Peyer's patch (tissue), 4 donors: ENCODE measurements around the gene CORO1C. TPM values are rescaled to one million over a fixed set of nuclear protein-coding genes. Genes with fewer than 3 reads are reported as not detected.

Experiments used
- DNase-seq, 3 donors: peaks; one replicate each; pipeline ENCODE4 v3.0.0-alpha.2; 2017 to 2019
- H3K27ac ChIP-seq, 4 donors: fragments of 200-600 bp; sonication (generic); one replicate each; pipeline ENCODE4 v1.5.1; 2016 to 2019
- H3K27me3 ChIP-seq, 2 donors: fragments of 200-600 bp; sonication (generic); one replicate each; pipeline ENCODE4 v1.5.1; 2019
- H3K36me3 ChIP-seq, 3 donors: fragments of 200-600 bp; sonication (generic); one replicate each; pipeline ENCODE4 v1.5.1; 2016 to 2019
- H3K4me1 ChIP-seq, 4 donors: fragments of 200-600 bp; sonication (generic); one replicate each; pipeline ENCODE4 v1.5.1; 2016 to 2019
- H3K4me3 ChIP-seq, 4 donors: fragments of 200-600 bp; sonication (generic); 1 replicate in 3 of 4; 2 replicates in 1 of 4; pipeline ENCODE4 v1.5.1; 2016 to 2019; ENCODE audit warnings: mild to moderate bottlenecking in 1 of 4
- H3K9me3 ChIP-seq, 4 donors: fragments of 200-600 bp; sonication (generic); one replicate each; pipeline ENCODE4 v1.5.1; 2016 to 2019; ENCODE audit warnings: mild to moderate bottlenecking in 1 of 4
- POLR2A ChIP-seq, 2 donors: fragments of 450-650 bp; IDR thresholded peaks; one replicate each; pipeline ENCODE4 v1.5.1; 2017; ENCODE audit warnings: antibody characterized with exemption in 2 of 2, mild to moderate bottlenecking in 2 of 2, moderate library complexity in 2 of 2
- total RNA-seq, 4 donors: library from RNA; depleted of rRNA; stranded (reverse); fragments of >200 nt; gene quantifications; one replicate each; pipeline ENCODE4 v1.1.0, GENCODE V29; 2016
- TF ChIP-seq, protein P1 (sequence below), 6 experiments: fragments of 450-650 bp in 4 of 6; fragments of 200-600 bp in 2 of 6; sonication (generic) in 1 of 6; IDR thresholded peaks; one replicate each; pipeline ENCODE4 v1.5.1; 2017 to 2019; ENCODE audit warnings: antibody characterized with exemption in 6 of 6, mild to moderate bottlenecking in 3 of 6, moderate library complexity in 1 of 6

Gene CORO1C
- total RNA-seq, 4 donors from 2014 or later: 76.3 to 144 (median 87.4) TPM

DNA sequence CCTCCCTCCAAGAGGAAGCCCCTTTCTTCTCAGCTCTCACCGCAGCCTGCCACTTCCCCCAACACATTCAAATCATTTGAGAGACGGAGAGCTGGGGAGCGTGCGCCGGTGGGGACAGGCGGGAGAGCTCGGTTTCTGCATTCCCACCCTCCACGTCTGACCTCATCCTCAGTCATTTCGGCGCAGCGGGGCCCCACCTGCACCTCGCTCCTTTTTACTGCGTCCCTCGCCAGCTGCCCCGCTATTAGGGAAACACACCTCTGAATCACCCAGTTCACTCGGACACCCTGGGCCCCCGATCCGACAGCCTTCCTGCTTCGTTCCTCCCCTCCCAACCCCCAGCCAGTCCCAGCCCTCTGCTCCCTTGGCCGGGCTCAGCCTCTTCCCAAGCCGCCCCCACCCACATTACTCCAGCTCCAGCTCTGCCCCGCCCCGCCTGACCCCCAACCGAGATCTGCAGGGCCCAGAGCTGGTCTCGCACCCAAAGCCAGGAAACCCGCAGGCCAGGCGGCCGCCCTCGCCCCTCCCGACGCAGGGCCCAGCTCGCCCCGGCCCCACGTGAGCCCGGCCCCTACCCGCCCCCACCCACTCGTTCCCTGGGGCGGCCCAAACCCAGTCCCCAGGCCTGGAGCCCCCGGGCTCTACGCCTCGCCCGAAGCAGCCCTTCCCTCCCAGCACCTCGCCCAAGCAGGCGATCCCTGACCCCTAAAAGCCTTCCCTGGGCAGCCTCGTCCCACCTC is 783 bp downstream of the CORO1C start:
- peaks cover 0 to 47% (median 3%) of the 10 kb centered on the region in 4 donors for H3K4me1 ChIP-seq
- H3K27ac ChIP-seq: peak overlapping the region; percentile 92 to 99 (median 94)

DNA sequence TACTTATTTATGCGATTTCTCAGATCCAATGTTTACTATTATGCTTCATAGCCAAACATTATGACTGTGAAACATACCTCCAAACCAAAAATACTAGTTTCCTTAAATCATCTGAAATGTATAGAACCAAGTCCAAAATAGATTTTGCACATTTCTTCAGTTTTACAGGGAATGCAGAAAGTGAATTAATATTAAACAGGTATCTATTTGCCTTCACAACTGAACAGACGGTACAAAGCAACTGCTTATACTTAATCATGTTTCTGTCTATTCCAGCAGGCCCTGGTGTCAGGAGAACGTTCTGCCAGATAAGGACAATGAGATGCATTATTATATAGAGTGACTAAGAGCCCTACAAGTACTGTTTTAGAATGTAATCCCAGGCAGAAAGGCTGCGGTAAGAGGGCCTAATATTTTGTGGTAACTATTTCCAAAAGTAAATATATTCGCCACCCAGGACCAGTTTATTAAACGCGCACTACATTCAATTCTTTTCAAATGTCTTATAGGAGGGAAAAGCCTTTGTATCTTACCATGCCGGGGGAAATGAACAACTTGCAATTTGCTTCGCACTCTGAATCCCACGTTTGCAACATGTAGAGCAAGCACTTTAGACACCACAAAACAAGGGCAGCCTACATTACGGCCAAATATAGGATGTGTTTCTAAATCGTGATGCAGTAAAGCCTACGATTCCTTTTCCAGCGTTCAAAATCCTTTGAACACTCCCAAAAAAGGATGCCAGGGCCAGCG is 1.5 kb downstream of the CORO1C start:
- no peak for DNase-seq
- H3K36me3 ChIP-seq: no peaks in the 10 kb centered on the region
- H3K27ac ChIP-seq: peak overlapping the region; percentile 92 to 99 (median 94)
- peak overlapping the region; percentile 77 to 89 (median 81) for H3K4me3 ChIP-seq
- no peaks in the 10 kb centered on the region for H3K27me3 ChIP-seq
- no peaks in the 10 kb centered on the region for H3K9me3 ChIP-seq
- TF ChIP-seq POLR2A (IDR thresholded peaks at IDR 0.05): no peak
- TF ChIP-seq, protein P1, sequence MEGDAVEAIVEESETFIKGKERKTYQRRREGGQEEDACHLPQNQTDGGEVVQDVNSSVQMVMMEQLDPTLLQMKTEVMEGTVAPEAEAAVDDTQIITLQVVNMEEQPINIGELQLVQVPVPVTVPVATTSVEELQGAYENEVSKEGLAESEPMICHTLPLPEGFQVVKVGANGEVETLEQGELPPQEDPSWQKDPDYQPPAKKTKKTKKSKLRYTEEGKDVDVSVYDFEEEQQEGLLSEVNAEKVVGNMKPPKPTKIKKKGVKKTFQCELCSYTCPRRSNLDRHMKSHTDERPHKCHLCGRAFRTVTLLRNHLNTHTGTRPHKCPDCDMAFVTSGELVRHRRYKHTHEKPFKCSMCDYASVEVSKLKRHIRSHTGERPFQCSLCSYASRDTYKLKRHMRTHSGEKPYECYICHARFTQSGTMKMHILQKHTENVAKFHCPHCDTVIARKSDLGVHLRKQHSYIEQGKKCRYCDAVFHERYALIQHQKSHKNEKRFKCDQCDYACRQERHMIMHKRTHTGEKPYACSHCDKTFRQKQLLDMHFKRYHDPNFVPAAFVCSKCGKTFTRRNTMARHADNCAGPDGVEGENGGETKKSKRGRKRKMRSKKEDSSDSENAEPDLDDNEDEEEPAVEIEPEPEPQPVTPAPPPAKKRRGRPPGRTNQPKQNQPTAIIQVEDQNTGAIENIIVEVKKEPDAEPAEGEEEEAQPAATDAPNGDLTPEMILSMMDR (IDR thresholded peaks at IDR 0.05): no peak
- H3K4me1 ChIP-seq: peaks cover 0 to 54% (median 3%) of the 10 kb centered on the region in 4 donors

More for the DNA sequence above, 783 bp downstream of the CORO1C start:
- peak; percentile 76 to 86 (median 85) for DNase-seq
- H3K9me3 ChIP-seq: no peaks in the 10 kb centered on the region
- no peaks in the 10 kb centered on the region for H3K36me3 ChIP-seq
- no peaks in the 10 kb centered on the region for H3K27me3 ChIP-seq
- TF ChIP-seq, protein P1 (IDR thresholded peaks at IDR 0.05): no peak
- peak; percentile 19 to 60 for TF ChIP-seq POLR2A (IDR thresholded peaks at IDR 0.05)
- peak overlapping the region; percentile 77 to 89 (median 81) for H3K4me3 ChIP-seq

DNA sequence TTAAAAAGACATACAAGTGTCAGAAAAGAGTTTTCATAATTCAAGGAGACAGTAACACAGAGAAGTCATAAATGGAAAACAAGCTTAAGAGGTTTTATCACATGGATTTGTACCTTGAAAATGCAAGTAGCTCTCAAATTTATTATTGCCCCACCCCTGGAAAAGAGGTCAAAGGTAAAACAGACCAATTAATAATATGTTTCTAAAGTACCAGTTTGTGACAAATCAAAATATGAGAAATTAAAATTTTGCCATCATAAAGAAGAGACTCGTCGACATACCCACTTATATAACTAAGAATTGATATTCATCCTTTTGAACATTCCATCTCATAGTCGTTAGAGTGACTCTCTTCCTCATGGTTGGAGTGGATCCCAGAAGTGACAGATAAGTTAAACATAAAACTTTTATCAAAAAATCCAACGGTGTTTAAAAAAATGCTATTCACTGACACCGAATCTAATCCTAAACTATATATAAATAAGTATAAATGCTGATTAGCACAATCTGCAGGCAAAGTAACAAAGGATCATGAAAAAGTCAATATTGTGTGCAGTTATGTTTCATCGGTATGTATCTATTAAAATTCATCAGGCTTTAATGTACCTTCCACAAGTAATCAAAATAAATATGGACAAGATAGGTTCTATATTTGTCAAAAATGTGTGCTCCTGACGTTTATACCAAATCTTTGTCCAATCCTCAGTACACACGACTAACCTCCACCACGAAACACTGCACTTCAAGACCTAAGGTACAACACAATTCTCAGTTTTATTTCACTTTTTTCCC is 2.3 kb downstream of the CORO1C start:
- H3K9me3 ChIP-seq: no peaks in the 10 kb centered on the region
- no peaks in the 10 kb centered on the region for H3K36me3 ChIP-seq
- DNase-seq: no peak
- H3K27ac ChIP-seq: peak overlapping the region in 3 of 4 donors; percentile 93 to 99 (median 95)
- H3K4me1 ChIP-seq: peaks cover 0 to 58% (median 3%) of the 10 kb centered on the region in 4 donors
- H3K4me3 ChIP-seq: peak overlapping the region in 2 of 4 donors; percentile 77 to 89
- no peaks in the 10 kb centered on the region for H3K27me3 ChIP-seq
- TF ChIP-seq POLR2A (IDR thresholded peaks at IDR 0.05): no peak
- TF ChIP-seq, protein P1 (IDR thresholded peaks at IDR 0.05): no peak

DNA sequence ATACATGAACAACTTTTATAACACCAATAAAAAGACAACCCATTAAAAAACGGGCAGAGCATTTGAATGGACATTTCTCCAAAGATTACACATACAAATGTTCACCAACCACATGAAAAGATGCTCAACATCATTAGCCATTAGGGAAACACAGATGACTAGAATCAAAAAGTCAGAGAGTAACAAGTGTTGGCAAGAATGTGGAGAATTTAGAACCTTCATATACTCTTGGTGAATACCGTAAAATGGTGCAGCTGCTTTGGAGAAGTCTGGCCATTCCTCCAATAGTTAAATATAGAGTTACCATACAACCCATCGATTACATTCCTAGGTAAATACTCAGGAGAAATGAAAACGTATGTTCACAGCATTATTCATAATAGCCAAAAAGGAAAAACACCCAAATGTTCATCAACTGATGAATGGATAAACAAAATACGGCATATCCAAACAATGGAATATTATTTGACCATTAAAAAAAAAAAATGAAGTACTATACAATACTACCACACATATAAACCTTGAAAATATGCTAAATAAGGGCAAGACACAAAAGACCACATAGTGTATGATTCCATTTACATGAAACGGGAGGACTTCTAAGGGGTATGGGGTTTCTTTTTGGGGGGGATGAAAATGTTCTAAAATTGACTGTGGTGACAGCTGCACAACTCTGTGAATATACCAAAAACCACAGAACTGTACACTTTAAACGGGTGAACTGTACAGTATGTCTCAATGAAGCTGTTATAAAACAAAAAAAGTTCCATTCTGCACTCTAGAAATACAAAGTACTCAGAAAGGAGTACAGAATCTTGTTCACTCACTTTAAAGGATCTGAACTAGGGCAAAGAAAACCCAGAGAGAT is 3.2 kb downstream of the CORO1C start:
- no peaks in the 10 kb centered on the region for H3K36me3 ChIP-seq
- TF ChIP-seq, protein P1 (IDR thresholded peaks at IDR 0.05): no peak
- no peaks in the 10 kb centered on the region for H3K9me3 ChIP-seq
- peaks cover 0 to 61% (median 3%) of the 10 kb centered on the region in 4 donors for H3K4me1 ChIP-seq
- no peak for DNase-seq
- H3K4me3 ChIP-seq: no peak overlapping the region
- peak overlapping the region in 1 of 4 donors; percentile 99 for H3K27ac ChIP-seq
- no peaks in the 10 kb centered on the region for H3K27me3 ChIP-seq
